ENCODE results near the gene BPGM. TPM values are rescaled to one million over a fixed set of nuclear protein-coding genes. Genes with fewer than 3 reads are reported as not detected.

BPGM gene
- total RNA-seq, 1 donor from 2014 or later, result 37.4 TPM

GRCh38 chr7:134612197-134612596 is 34.5 kb upstream of the BPGM start:
- TF ChIP-seq CTCF (IDR thresholded peaks at IDR 0.05; ENCODE audit: insufficient read depth, low read depth, low read length), result no peak
- no peak for TF ChIP-seq EZH2 (IDR thresholded peaks at IDR 0.05; ENCODE audit: insufficient read depth, low read length)
- H3K9me3 Mint-ChIP-seq (ENCODE audit: unreplicated experiment), result no peaks in the 10 kb centered on the region
- H3K4me2 ChIP-seq (ENCODE audit: low read length), result no peak overlapping the region

DNA sequence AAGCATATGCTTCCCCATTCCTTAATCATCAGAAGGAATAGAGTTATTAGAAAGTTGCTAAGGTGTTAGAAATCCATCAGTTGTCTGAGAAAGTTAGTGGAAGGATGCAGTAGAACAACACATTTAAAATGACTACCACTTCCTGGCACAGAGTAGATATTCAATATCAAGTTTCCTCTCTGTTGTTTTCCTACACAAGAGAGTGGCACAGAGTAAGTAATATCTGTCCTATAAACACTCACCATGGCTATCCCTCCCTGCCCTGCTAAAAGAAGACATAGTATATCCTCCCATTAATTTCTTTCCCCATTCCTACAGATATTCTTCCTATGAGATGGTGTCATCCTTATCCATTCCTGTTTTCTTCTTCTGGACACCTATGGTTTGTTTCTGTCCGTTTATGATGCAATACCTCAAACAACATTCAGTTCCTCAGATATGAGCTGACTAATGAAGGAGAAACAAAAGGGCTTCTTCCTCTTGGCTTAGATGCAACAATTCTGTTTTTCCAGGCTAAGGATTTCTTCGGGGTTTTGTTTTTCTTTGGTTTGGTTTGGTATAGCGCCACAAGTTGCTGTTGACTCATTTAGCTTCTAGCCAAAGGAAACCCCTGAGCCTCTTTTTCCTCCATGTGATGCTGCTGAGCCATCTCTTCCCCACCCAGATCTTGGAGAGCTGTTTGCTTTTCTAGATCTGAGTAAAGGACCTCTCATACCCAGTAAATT is 32.9 kb upstream of the BPGM start:
- FAIRE-seq (peak; percentile 87), DNase-seq (ENCODE audit: low read depth) (peak; percentile 98)
- no peaks in the 10 kb centered on the region for H3K27me3 ChIP-seq (ENCODE audit: insufficient read depth, low read length)
- peak overlapping the region; percentile 96 for H3K27ac ChIP-seq (ENCODE audit: low read depth, low read length)
- H3K79me2 ChIP-seq (ENCODE audit: insufficient read depth, low read length), result no peaks in the 10 kb centered on the region
- peak overlapping the region; percentile 66 for H3K4me2 ChIP-seq (ENCODE audit: low read length)
- peak overlapping the region; percentile 66 for H3K9ac ChIP-seq (ENCODE audit: low read length)
- Mint-ChIP-seq H3K27me3 (ENCODE audit: low read depth, unreplicated experiment) (peaks cover 8% of the 10 kb centered on the region), H3K4me1 (ENCODE audit: low read depth, unreplicated experiment) (peaks cover 11% of the 10 kb centered on the region), H3K9me3 (ENCODE audit: unreplicated experiment) (no peaks in the 10 kb centered on the region), H3K27ac (ENCODE audit: unreplicated experiment) (peak overlapping the region; percentile 21), H3K36me3 (ENCODE audit: low read depth, unreplicated experiment) (no peaks in the 10 kb centered on the region), H3K4me3 (ENCODE audit: unreplicated experiment) (no peak overlapping the region)
- no peaks in the 10 kb centered on the region for H4K20me1 ChIP-seq (ENCODE audit: insufficient read depth, low read length)
- no peaks in the 10 kb centered on the region for H3K36me3 ChIP-seq (ENCODE audit: insufficient read depth, low read length)
- TF ChIP-seq EZH2 (IDR thresholded peaks at IDR 0.05; ENCODE audit: insufficient read depth, low read length), result no peak
- TF ChIP-seq CTCF (IDR thresholded peaks at IDR 0.05; ENCODE audit: insufficient read depth, low read depth, low read length), result no peak
- peak overlapping the region; percentile 5 for H3K4me3 ChIP-seq (ENCODE audit: insufficient read depth, low read depth, low read length)
- H2AFZ ChIP-seq (ENCODE audit: low read depth, low read length), result no peak overlapping the region
- peaks cover 20% of the 10 kb centered on the region for H3K4me1 ChIP-seq (ENCODE audit: insufficient read depth, low read length)
- H3K9me3 ChIP-seq (ENCODE audit: insufficient read depth, low read depth, low read length), result no peaks in the 10 kb centered on the region

More at GRCh38 chr7:134612197-134612596, 34.5 kb upstream of the BPGM start:
- H3K9ac ChIP-seq (ENCODE audit: low read length), result no peak overlapping the region
- Mint-ChIP-seq H3K27me3 (ENCODE audit: low read depth, unreplicated experiment) (peaks cover 11% of the 10 kb centered on the region), H3K4me3 (ENCODE audit: unreplicated experiment) (no peak overlapping the region), H3K4me1 (ENCODE audit: low read depth, unreplicated experiment) (peaks cover 8% of the 10 kb centered on the region), H3K27ac (ENCODE audit: unreplicated experiment) (no peak overlapping the region), H3K36me3 (ENCODE audit: low read depth, unreplicated experiment) (no peaks in the 10 kb centered on the region)
- H3K27ac ChIP-seq (ENCODE audit: low read depth, low read length), result no peak overlapping the region
- FAIRE-seq, result no peak
- H3K36me3 ChIP-seq (ENCODE audit: insufficient read depth, low read length), result no peaks in the 10 kb centered on the region
- peaks cover 13% of the 10 kb centered on the region for H3K4me1 ChIP-seq (ENCODE audit: insufficient read depth, low read length)
- H3K27me3 ChIP-seq (ENCODE audit: insufficient read depth, low read length), result no peaks in the 10 kb centered on the region
- H2AFZ ChIP-seq (ENCODE audit: low read depth, low read length), result no peak overlapping the region
- no peaks in the 10 kb centered on the region for H3K9me3 ChIP-seq (ENCODE audit: insufficient read depth, low read depth, low read length)
- H3K4me3 ChIP-seq (ENCODE audit: insufficient read depth, low read depth, low read length), result no peak overlapping the region
- no peaks in the 10 kb centered on the region for H4K20me1 ChIP-seq (ENCODE audit: insufficient read depth, low read length)
- DNase-seq (ENCODE audit: low read depth), result no peak
- H3K79me2 ChIP-seq (ENCODE audit: insufficient read depth, low read length), result no peaks in the 10 kb centered on the region

- Histone ChIP-seq H3K79me2 (ENCODE audit: insufficient read depth, low read length) (no peaks in the 10 kb centered on the region), H4K20me1 (ENCODE audit: insufficient read depth, low read length) (no peaks in the 10 kb centered on the region), H3K9ac (ENCODE audit: low read length) (no peak overlapping the region), H3K27me3 (ENCODE audit: insufficient read depth, low read length) (no peaks in the 10 kb centered on the region), H3K4me3 (ENCODE audit: insufficient read depth, low read depth, low read length) (no peak overlapping the region), H3K36me3 (ENCODE audit: insufficient read depth, low read length) (no peaks in the 10 kb centered on the region), H3K9me3 (ENCODE audit: insufficient read depth, low read depth, low read length) (no peaks in the 10 kb centered on the region), H3K27ac (ENCODE audit: low read depth, low read length) (no peak overlapping the region), H2AFZ (ENCODE audit: low read depth, low read length) (no peak overlapping the region), H3K4me1 (ENCODE audit: insufficient read depth, low read length) (peaks cover 40% of the 10 kb centered on the region), H3K4me2 (ENCODE audit: low read length) (no peak overlapping the region)
- H3K9me3 Mint-ChIP-seq (ENCODE audit: unreplicated experiment), result no peaks in the 10 kb centered on the region
- no peak for DNase-seq (ENCODE audit: low read depth)
- H3K4me1 Mint-ChIP-seq (ENCODE audit: low read depth, unreplicated experiment), result peaks cover 29% of the 10 kb centered on the region
- no peak overlapping the region for H3K27ac Mint-ChIP-seq (ENCODE audit: unreplicated experiment)
- no peak for FAIRE-seq
- peaks cover 4% of the 10 kb centered on the region for H3K27me3 Mint-ChIP-seq (ENCODE audit: low read depth, unreplicated experiment)
- no peak overlapping the region for H3K4me3 Mint-ChIP-seq (ENCODE audit: unreplicated experiment)
- TF ChIP-seq EZH2 (IDR thresholded peaks at IDR 0.05; ENCODE audit: insufficient read depth, low read length) (no peak), CTCF (IDR thresholded peaks at IDR 0.05; ENCODE audit: insufficient read depth, low read depth, low read length) (no peak)
- no peaks in the 10 kb centered on the region for H3K36me3 Mint-ChIP-seq (ENCODE audit: low read depth, unreplicated experiment)
Observed at GRCh38 chr7:134616611-134617010, 30.0 kb upstream of the BPGM start.
